GM13976 (cell line): Measurements from ENCODE around the gene FMNL1.

Experiments used
- DNase-seq: peaks from one replicate; pipeline ENCODE4 v3.0.0; 2012; ENCODE audit warnings: low spot score
- in situ Hi-C: fragments of 300-500 bp; cut with MboI; formaldehyde crosslinking; loops from one replicate; pipeline ENCODE4 v1.12.0; 2022; ENCODE audit warnings: low sequenced_read_pairs, mixed read lengths, inconsistent platforms; ENCODE audit not compliant: unreplicated experiment
- TF ChIP-seq, protein P1 (sequence below): IDR thresholded peaks from 2 replicates; pipeline ENCODE4 v1.5.1; 2012; ENCODE audit warnings: borderline replicate concordance, mild to moderate bottlenecking; ENCODE audit not compliant: insufficient read depth; ENCODE audit errors: extremely low read depth, missing control alignments, control extremely low read depth

FMNL1 gene

DNA sequence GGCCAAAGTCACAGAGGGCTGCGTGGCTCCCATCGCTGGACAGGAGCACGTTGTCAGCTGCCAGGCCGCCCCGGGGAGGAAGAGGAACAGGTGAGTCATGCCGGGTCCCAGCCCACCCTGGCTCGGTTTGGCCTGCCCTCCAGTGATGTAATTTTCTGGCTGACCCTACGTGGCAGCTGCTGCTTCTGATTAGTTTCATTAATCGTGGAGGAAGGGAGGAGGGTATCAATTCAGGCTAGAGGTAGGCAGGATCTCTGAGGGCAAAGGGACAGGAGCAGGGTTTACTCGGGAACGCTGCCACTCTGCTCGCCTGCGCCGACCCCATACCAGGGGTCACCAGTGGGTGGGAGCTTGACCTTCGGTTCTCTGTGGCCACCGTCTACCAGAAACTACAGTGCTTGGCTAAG, 51.9 kb downstream of the FMNL1 start:
- DNase-seq: no peak
- TF ChIP-seq, protein P1, sequence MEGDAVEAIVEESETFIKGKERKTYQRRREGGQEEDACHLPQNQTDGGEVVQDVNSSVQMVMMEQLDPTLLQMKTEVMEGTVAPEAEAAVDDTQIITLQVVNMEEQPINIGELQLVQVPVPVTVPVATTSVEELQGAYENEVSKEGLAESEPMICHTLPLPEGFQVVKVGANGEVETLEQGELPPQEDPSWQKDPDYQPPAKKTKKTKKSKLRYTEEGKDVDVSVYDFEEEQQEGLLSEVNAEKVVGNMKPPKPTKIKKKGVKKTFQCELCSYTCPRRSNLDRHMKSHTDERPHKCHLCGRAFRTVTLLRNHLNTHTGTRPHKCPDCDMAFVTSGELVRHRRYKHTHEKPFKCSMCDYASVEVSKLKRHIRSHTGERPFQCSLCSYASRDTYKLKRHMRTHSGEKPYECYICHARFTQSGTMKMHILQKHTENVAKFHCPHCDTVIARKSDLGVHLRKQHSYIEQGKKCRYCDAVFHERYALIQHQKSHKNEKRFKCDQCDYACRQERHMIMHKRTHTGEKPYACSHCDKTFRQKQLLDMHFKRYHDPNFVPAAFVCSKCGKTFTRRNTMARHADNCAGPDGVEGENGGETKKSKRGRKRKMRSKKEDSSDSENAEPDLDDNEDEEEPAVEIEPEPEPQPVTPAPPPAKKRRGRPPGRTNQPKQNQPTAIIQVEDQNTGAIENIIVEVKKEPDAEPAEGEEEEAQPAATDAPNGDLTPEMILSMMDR: no peak
- in situ Hi-C loops: loop anchor here (10.0 kb wide), 1 partner anchor 111 kb away; no protein-coding TSS in a partner anchor

DNA sequence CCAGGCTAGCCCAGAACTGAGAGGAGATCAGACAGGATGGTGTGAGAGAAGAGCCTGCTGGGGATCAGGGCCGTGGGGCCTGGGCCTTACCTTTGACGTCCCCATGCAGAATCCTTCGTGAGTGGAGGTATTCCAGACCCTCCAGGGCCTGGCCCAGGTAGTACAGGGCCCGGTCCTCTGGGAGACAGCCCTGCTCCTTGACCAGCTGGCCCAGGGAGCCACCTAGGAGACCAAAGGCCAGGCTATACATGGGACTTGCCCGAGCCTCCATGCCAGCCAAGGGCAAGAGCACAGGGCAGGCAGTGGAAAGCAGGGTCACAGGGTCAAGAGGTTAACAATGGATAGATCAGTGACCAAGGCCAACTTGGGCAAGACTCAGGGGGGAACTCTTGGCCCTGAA, 52.3 kb downstream of the FMNL1 start:
- DNase-seq: no peak
- TF ChIP-seq, protein P1: no peak
- in situ Hi-C loops: loop anchor here (10.0 kb wide), 1 partner anchor 111 kb away; no protein-coding TSS in a partner anchor

DNA sequence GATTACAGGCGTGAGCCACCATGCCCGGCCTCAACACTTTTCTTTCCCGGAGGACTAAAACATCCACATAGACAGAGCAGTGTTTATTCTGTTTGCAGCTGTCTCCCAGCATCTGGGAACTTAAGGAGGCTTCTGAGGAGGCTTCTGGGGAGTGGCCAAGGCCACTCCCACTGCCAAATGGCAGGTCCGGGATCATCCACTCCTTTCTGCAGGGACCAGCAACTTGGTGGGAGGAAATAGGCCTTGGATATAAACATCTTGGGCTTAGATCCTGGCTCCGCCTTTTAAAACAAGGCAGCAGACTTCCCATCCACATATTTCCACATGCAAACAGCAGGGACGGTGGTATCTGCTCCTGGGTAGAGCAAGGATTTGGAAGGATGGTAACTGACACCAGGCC, 54.3 kb downstream of the FMNL1 start:
- TF ChIP-seq, protein P1: no peak
- no peak for DNase-seq

DNA sequence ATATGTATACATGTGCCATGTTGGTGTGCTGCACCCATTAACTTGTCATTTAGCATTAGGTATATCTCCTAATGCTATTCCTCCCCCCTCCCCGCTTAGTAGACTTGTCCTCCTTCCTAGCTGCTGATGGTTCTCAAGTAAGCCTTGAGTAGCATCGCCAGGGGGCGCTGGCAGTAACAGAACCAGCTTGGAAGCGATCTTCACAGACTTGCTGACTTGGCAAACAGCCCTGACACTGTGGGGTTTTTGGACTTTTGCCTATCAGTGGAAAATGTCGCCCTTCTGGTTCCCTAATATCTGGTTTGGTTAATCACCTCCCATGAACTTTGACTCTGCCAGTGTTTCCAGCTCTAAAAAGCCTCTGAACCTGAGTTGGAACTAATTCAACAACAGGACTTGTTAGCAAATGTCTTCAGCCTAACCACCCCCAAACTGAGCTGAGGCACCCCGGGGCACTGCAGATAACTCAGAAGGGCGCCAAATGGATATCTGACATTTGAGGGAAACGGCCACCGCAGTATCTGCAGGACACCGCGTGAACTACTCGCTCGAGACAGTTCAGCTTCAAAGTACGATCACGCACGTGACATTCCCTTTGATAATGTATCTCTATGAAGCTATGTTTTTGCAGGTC, 55.6 kb downstream of the FMNL1 start:
- in situ Hi-C loops: loop anchor here (10.0 kb wide), 1 partner anchor 107 kb away; no protein-coding TSS in a partner anchor
- TF ChIP-seq, protein P1: peak; percentile 85
- DNase-seq: peak; percentile 86

More for the DNA sequence above, 54.3 kb downstream of the FMNL1 start:
- in situ Hi-C loops: loop anchor here (10.0 kb wide), 1 partner anchor 109 kb away; no protein-coding TSS in a partner anchor

DNA sequence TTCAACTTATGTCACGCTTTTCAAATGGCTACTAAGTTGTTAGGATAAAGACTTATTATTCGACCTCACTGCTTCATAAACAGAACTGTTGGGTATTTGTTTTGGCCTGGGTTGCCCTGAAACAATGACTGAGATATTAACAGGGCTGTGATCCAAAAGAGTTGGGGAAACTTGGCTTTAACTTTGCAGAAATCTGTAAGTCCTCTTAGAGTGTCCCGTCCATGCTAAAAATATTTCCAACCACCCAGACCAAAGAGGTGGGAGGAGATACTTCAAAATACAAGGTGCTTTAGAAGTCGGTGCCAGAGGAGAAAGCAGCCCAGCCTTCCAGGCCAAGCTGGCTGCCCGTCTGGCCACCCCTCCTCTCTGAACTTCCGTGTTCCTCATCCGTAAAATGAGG, 56.3 kb downstream of the FMNL1 start:
- no peak for DNase-seq
- TF ChIP-seq, protein P1: no peak
- in situ Hi-C loops: loop anchor here (10.0 kb wide), 1 partner anchor 107 kb away; no protein-coding TSS in a partner anchor

DNA sequence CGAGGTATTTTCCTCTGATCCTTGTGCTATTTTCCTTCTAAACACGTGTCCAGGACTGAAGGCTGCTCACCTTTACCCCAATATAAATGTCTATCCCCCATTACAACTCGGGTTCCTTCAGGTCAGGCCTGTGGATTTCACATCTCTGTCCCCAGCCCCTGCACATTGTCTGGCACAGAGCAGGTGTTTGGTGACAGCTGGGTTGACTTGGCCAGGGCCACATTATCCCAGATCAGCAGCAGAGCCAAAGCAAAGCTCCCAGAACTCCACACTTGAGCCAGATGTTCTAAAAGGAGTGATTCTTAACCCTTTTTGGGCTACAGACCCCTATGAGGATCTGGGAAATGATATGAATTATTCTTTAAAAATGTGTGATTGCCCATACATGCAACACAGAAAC, 58.2 kb downstream of the FMNL1 start:
- TF ChIP-seq, protein P1: no peak
- in situ Hi-C loops: loop anchor here (10.0 kb wide), 1 partner anchor 105 kb away; no protein-coding TSS in a partner anchor
- DNase-seq: no peak
